A549 (cell line): ENCODE results near the gene MYBPC2. TPM values are rescaled to one million over a fixed set of nuclear protein-coding genes. Genes with fewer than 3 reads are reported as not detected.

Source experiments
- polyA plus RNA-seq, 4 experiments: library from polyadenylated mRNA; depleted of rRNA in 3 of 4; stranded (reverse); fragments of >200 nt; fragmentation: RNase III in 1 of 4; extraction: RNeasy Plus Mini Kit Qiagen cat#74134 plus additional on column Dnase treatment in 1 of 4; gene quantifications; 2 replicates in 3 of 4; 3 replicates in 1 of 4; pipeline ENCODE4 v1.2.3, GENCODE V29; 2011 to 2017

MYBPC2 gene
- polyA plus RNA-seq, 2 of the 4 experiments (the other 2 are of a cell fraction), result 0.10 TPM; not detected in 1

Other genes with a start within 250 kb of the MYBPC2 start
- gene MYH14, start 229.3 kb upstream of the MYBPC2 start, polyA plus RNA-seq (2011; rRNA removed), result 4.0 and 4.8 TPM in 2 replicates
- gene MYH14, start 229.3 kb upstream of the MYBPC2 start, polyA plus RNA-seq (2017; fragmentation: RNase III; extraction: RNeasy Plus Mini Kit Qiagen cat#74134 plus additional on column Dnase treatment), result 6.4 to 7.0 TPM (median 6.5 TPM) in 3 replicates
- 0.17 and 0.32 TPM in 2 replicates for gene KCNC3, start 103.5 kb upstream of the MYBPC2 start, polyA plus RNA-seq (2011; rRNA removed)
- gene KCNC3, start 103.5 kb upstream of the MYBPC2 start, polyA plus RNA-seq (2017; fragmentation: RNase III; extraction: RNeasy Plus Mini Kit Qiagen cat#74134 plus additional on column Dnase treatment), result 1.0 to 1.7 TPM (median 1.4 TPM) in 3 replicates
- gene NAPSA, start 67.3 kb upstream of the MYBPC2 start, polyA plus RNA-seq (2011; rRNA removed), result 1.3 and 1.7 TPM in 2 replicates
- 1.5 to 2.0 TPM (median 1.7 TPM) in 3 replicates for gene NAPSA, start 67.3 kb upstream of the MYBPC2 start, polyA plus RNA-seq (2017; fragmentation: RNase III; extraction: RNeasy Plus Mini Kit Qiagen cat#74134 plus additional on column Dnase treatment)
- 39.2 and 39.3 TPM in 2 replicates for gene NR1H2, start 56.4 kb upstream of the MYBPC2 start, polyA plus RNA-seq (2011; rRNA removed)
- 52.5 to 69.7 TPM (median 67.0 TPM) in 3 replicates for gene NR1H2, start 56.4 kb upstream of the MYBPC2 start, polyA plus RNA-seq (2017; fragmentation: RNase III; extraction: RNeasy Plus Mini Kit Qiagen cat#74134 plus additional on column Dnase treatment)
- gene POLD1, start 48.5 kb upstream of the MYBPC2 start, polyA plus RNA-seq (2011; rRNA removed), result 24.2 and 26.1 TPM in 2 replicates
- 84.9 to 88.8 TPM (median 88.0 TPM) in 3 replicates for gene POLD1, start 48.5 kb upstream of the MYBPC2 start, polyA plus RNA-seq (2017; fragmentation: RNase III; extraction: RNeasy Plus Mini Kit Qiagen cat#74134 plus additional on column Dnase treatment)
- gene SPIB, start 14.0 kb upstream of the MYBPC2 start, polyA plus RNA-seq (2011; rRNA removed), result not detected in 2 replicates
- gene SPIB, start 14.0 kb upstream of the MYBPC2 start, polyA plus RNA-seq (2017; fragmentation: RNase III; extraction: RNeasy Plus Mini Kit Qiagen cat#74134 plus additional on column Dnase treatment), result 0.03 to 0.54 TPM (median 0.12 TPM) in 3 replicates
- 52.8 and 54.0 TPM in 2 replicates for gene EMC10, start 43.6 kb downstream of the MYBPC2 start, polyA plus RNA-seq (2011; rRNA removed)
- 140 to 147 TPM (median 147 TPM) in 3 replicates for gene EMC10, start 43.6 kb downstream of the MYBPC2 start, polyA plus RNA-seq (2017; fragmentation: RNase III; extraction: RNeasy Plus Mini Kit Qiagen cat#74134 plus additional on column Dnase treatment)
- 0.57 and 1.1 TPM in 2 replicates for gene GARIN5A, start 44.0 kb downstream of the MYBPC2 start, polyA plus RNA-seq (2011; rRNA removed)
- gene GARIN5A, start 44.0 kb downstream of the MYBPC2 start, polyA plus RNA-seq (2017; fragmentation: RNase III; extraction: RNeasy Plus Mini Kit Qiagen cat#74134 plus additional on column Dnase treatment), result 1.5 to 2.5 TPM (median 1.7 TPM) in 3 replicates
- 19.3 and 24.2 TPM in 2 replicates for gene JOSD2, start 78.3 kb downstream of the MYBPC2 start, polyA plus RNA-seq (2011; rRNA removed)
- gene JOSD2, start 78.3 kb downstream of the MYBPC2 start, polyA plus RNA-seq (2017; fragmentation: RNase III; extraction: RNeasy Plus Mini Kit Qiagen cat#74134 plus additional on column Dnase treatment), result 55.5 to 62.4 TPM (median 61.7 TPM) in 3 replicates
- not detected in 2 replicates for gene ASPDH, start 81.0 kb downstream of the MYBPC2 start, polyA plus RNA-seq (2011; rRNA removed)
- not detected in 3 replicates for gene ASPDH, start 81.0 kb downstream of the MYBPC2 start, polyA plus RNA-seq (2017; fragmentation: RNase III; extraction: RNeasy Plus Mini Kit Qiagen cat#74134 plus additional on column Dnase treatment)
- gene LRRC4B, start 135.5 kb downstream of the MYBPC2 start, polyA plus RNA-seq (2011; rRNA removed), result 0.49 and 0.54 TPM in 2 replicates
- 0.67 to 1.2 TPM (median 0.97 TPM) in 3 replicates for gene LRRC4B, start 135.5 kb downstream of the MYBPC2 start, polyA plus RNA-seq (2017; fragmentation: RNase III; extraction: RNeasy Plus Mini Kit Qiagen cat#74134 plus additional on column Dnase treatment)
- gene SYT3, start 207.0 kb downstream of the MYBPC2 start, polyA plus RNA-seq (2011; rRNA removed), result 0.25 and 0.29 TPM in 2 replicates
- gene SYT3, start 207.0 kb downstream of the MYBPC2 start, polyA plus RNA-seq (2017; fragmentation: RNase III; extraction: RNeasy Plus Mini Kit Qiagen cat#74134 plus additional on column Dnase treatment), result 0.45 to 1.2 TPM (median 1.1 TPM) in 3 replicates
- gene C19orf81, start 216.6 kb downstream of the MYBPC2 start, polyA plus RNA-seq (2011; rRNA removed), result 1.8 and 2.1 TPM in 2 replicates
- 7.9 to 9.5 TPM (median 8.2 TPM) in 3 replicates for gene C19orf81, start 216.6 kb downstream of the MYBPC2 start, polyA plus RNA-seq (2017; fragmentation: RNase III; extraction: RNeasy Plus Mini Kit Qiagen cat#74134 plus additional on column Dnase treatment)